Brain microvascular endothelial cell (primary cell): ENCODE results near the gene PRRC2C.
"Not testable (repeated sequence)": the region's sequence is repeated elsewhere in the genome, so short reads cannot be mapped to it uniquely, and the experiment has no call there.

ENCODE experiments used
- DNase-seq: peaks from one replicate; pipeline ENCODE4 v3.0.0-alpha.2; 2020
- H3K27ac ChIP-seq: fragments of 250-450 bp; sonication (Bioruptor Pico); 2 replicates; pipeline ENCODE4 v1.5.1; 2020; ENCODE audit warnings: mild to moderate bottlenecking, moderate library complexity
- H3K27me3 ChIP-seq: fragments of 250-450 bp; sonication (Bioruptor Pico); replicated peaks from 2 replicates; pipeline ENCODE4 v1.5.1; 2020; ENCODE audit warnings: mild to moderate bottlenecking
- H3K36me3 ChIP-seq: fragments of 250-450 bp; sonication (Bioruptor Pico); replicated peaks from 2 replicates; pipeline ENCODE4 v1.5.1; 2020; ENCODE audit warnings: mild to moderate bottlenecking
- H3K4me3 ChIP-seq: 2 replicates; pipeline ENCODE4 v1.5.1; 2011; ENCODE audit warnings: low read depth, mild to moderate bottlenecking, control low read depth, low read length, moderate library complexity
- CTCF ChIP-seq: IDR thresholded peaks from 2 replicates; pipeline ENCODE4 v1.5.1; 2011; ENCODE audit warnings: low read depth, mild to moderate bottlenecking, moderate library complexity, low read length, control low read depth, inconsistent platforms; ENCODE audit errors: missing control alignments
- in situ Hi-C: cut with HindIII; loops from 2 replicates; pipeline ENCODE4 v1.10.0; 2017; ENCODE audit warnings: low sequenced_read_pairs, low pct_ligation_motif_present

The PRRC2C gene

GRCh38 chr1:171550050-171550449 lies 64.7 kb downstream of the PRRC2C start:
- Histone ChIP-seq H3K27ac (no peak overlapping the region), H3K4me3 (no peak overlapping the region), H3K27me3 (no peaks in the 10 kb centered on the region), H3K36me3 (peaks cover 38% of the 10 kb centered on the region)
- DNase-seq: no peak
- in situ Hi-C loops: no loop called here
- no peak for TF ChIP-seq CTCF

- H3K36me3 ChIP-seq: peaks cover 39% of the 10 kb centered on the region
- H3K4me3 ChIP-seq, in situ Hi-C loops, H3K27me3 ChIP-seq, DNase-seq, H3K27ac ChIP-seq: not testable (repeated sequence)
Observed at GRCh38 chr1:171550598-171551100, 65.3 kb downstream of the PRRC2C start.

- in situ Hi-C loops, H3K27me3 ChIP-seq, H3K4me3 ChIP-seq, DNase-seq, H3K27ac ChIP-seq: not testable (repeated sequence)
- peaks cover 47% of the 10 kb centered on the region for H3K36me3 ChIP-seq
Observed at GRCh38 chr1:171553960-171554359, 68.6 kb downstream of the PRRC2C start.

GRCh38 chr1:171563675-171564074 lies 78.3 kb downstream of the PRRC2C start:
- no peak overlapping the region for H3K4me3 ChIP-seq
- H3K36me3 ChIP-seq: peaks cover 61% of the 10 kb centered on the region
- DNase-seq: no peak
- in situ Hi-C loops: no loop called here
- H3K27me3 ChIP-seq: no peaks in the 10 kb centered on the region
- no peak overlapping the region for H3K27ac ChIP-seq
- TF ChIP-seq CTCF: no peak

- no peak for DNase-seq
- Histone ChIP-seq H3K27ac (no peak overlapping the region), H3K4me3 (no peak overlapping the region), H3K36me3 (peaks cover 45% of the 10 kb centered on the region), H3K27me3 (no peaks in the 10 kb centered on the region)
- in situ Hi-C loops: no loop called here
- TF ChIP-seq CTCF: no peak
Observed at GRCh38 chr1:171566467-171566866, 81.1 kb downstream of the PRRC2C start.

GRCh38 chr1:171570295-171570694 lies 85.0 kb downstream of the PRRC2C start:
- Histone ChIP-seq H3K27ac (no peak overlapping the region), H3K4me3 (no peak overlapping the region), H3K27me3 (no peaks in the 10 kb centered on the region), H3K36me3 (peaks cover 51% of the 10 kb centered on the region)
- in situ Hi-C loops: no loop called here
- TF ChIP-seq CTCF: no peak
- no peak for DNase-seq

GRCh38 chr1:171576144-171576543 lies 90.8 kb downstream of the PRRC2C start:
- DNase-seq: no peak
- Histone ChIP-seq H3K27ac (no peak overlapping the region), H3K27me3 (no peaks in the 10 kb centered on the region), H3K4me3 (no peak overlapping the region), H3K36me3 (peaks cover 52% of the 10 kb centered on the region)
- TF ChIP-seq CTCF: no peak
- in situ Hi-C loops: no loop called here
